Nephron progenitor cell (in vitro differentiated cells): ENCODE measurements around the gene CCNB1.
"Not testable (repeated sequence)": the region's sequence is repeated elsewhere in the genome, so short reads cannot be mapped to it uniquely, and the experiment has no call there.

ENCODE experiments used
- DNase-seq: peaks from one replicate; pipeline ENCODE4 v3.0.0; 2021
- H3K27ac Mint-ChIP-seq: 2 replicates; pipeline ENCODE4 v1.8.0; 2021; ENCODE audit warnings: mild to moderate bottlenecking, moderate library complexity, mixed read lengths
- H3K27me3 Mint-ChIP-seq: 2 replicates; pipeline ENCODE4 v1.8.0; 2021; ENCODE audit warnings: mild to moderate bottlenecking, low read depth, mixed read lengths; ENCODE audit not compliant: poor library complexity
- H3K36me3 Mint-ChIP-seq: 2 replicates; pipeline ENCODE4 v1.8.0; 2021; ENCODE audit warnings: low read depth, mixed read lengths
- H3K4me1 Mint-ChIP-seq: 2 replicates; pipeline ENCODE4 v1.8.0; 2021; ENCODE audit warnings: mixed read lengths
- H3K4me3 Mint-ChIP-seq: 2 replicates; pipeline ENCODE4 v1.8.0; 2021; ENCODE audit warnings: mild to moderate bottlenecking, moderate library complexity, mixed read lengths
- H3K9me3 Mint-ChIP-seq: 2 replicates; pipeline ENCODE4 v1.8.0; 2021; ENCODE audit warnings: mild to moderate bottlenecking, moderate library complexity, mixed read lengths
- TF ChIP-seq, protein P1 (sequence below): fragments of 200-600 bp; sonication (generic); IDR thresholded peaks from 2 replicates; pipeline ENCODE4 v1.5.0; 2021; ENCODE audit warnings: antibody characterized with exemption

Gene CCNB1

DNA sequence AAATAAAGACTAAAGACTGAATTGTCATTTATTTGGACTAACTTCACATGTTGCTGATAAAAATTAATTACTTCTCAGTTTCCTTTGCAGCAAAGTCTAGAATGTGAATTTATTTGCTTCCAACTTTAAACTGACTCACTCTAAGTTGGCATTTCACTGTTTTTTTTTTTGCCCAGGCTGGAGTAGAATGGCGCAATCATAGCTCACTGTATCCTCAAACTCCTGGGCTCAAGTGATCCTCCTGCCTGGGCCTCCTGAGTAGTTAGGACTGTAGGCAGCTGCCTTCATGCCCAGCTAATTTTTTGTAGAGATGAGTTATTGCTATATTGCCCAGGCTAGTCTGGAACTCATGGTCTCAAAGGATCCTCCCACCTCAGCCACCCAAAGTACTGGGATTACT lies 3.5 kb downstream of the CCNB1 start:
- H3K4me3 Mint-ChIP-seq = peak overlapping the region; percentile 8
- DNase-seq = no peak
- TF ChIP-seq, protein P1, sequence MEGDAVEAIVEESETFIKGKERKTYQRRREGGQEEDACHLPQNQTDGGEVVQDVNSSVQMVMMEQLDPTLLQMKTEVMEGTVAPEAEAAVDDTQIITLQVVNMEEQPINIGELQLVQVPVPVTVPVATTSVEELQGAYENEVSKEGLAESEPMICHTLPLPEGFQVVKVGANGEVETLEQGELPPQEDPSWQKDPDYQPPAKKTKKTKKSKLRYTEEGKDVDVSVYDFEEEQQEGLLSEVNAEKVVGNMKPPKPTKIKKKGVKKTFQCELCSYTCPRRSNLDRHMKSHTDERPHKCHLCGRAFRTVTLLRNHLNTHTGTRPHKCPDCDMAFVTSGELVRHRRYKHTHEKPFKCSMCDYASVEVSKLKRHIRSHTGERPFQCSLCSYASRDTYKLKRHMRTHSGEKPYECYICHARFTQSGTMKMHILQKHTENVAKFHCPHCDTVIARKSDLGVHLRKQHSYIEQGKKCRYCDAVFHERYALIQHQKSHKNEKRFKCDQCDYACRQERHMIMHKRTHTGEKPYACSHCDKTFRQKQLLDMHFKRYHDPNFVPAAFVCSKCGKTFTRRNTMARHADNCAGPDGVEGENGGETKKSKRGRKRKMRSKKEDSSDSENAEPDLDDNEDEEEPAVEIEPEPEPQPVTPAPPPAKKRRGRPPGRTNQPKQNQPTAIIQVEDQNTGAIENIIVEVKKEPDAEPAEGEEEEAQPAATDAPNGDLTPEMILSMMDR = no peak
- H3K36me3 Mint-ChIP-seq = peaks cover 69% of the 10 kb centered on the region
- peaks cover 40% of the 10 kb centered on the region for H3K4me1 Mint-ChIP-seq
- H3K9me3 Mint-ChIP-seq = peaks cover 10% of the 10 kb centered on the region
- H3K27me3 Mint-ChIP-seq = no peaks in the 10 kb centered on the region
- H3K27ac Mint-ChIP-seq = no peak overlapping the region

DNA sequence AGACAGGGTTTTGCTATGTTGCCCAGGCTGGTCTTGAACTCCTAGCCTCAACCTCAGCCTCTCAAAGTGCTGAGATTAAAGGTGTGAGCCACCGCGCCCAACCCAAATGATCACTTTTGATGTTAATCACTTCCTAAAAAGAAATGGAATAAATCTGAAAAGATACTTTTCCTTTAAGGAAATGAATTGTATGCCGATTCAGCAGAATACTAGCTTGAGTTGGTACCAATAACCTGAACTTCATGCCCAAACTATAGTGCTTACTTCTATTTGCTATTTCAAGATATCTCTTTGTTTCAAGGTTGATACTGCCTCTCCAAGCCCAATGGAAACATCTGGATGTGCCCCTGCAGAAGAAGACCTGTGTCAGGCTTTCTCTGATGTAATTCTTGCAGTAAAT lies 4.0 kb downstream of the CCNB1 start:
- H3K27ac Mint-ChIP-seq = no peak overlapping the region

DNA sequence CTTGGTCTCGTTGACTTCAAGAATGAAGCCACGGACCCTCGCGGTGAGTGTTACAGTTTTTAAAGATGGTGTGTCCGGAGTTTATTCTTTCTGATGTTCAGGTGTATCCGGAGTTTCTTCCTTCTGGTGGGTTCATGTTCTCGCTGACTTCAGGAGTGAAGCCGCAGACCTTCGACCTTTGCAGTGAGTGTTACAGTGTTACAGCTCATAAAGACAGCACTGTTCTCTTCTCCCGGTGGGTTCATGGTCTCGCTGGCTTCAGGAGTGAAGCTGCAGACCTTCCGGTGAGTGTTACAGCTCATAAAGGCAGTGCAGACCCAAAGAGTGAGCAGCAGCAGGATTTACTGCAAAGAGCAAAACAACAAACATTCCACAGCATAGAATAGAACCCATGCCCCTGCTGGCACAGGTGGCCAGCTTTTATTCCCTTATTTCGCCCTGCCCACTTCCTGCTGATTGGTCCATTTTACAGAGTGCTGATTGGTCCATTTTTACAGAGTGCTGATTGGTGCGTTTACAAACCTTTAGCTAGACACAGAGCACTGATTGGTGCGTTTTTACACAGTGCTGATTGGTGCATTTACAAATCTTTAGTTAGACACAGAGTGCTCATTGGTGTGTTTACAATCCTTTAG lies 14.8 kb downstream of the CCNB1 start:
- not testable (repeated sequence) for H3K4me3 Mint-ChIP-seq, H3K27ac Mint-ChIP-seq, H3K4me1 Mint-ChIP-seq, H3K9me3 Mint-ChIP-seq, DNase-seq, H3K27me3 Mint-ChIP-seq
- H3K36me3 Mint-ChIP-seq = peaks cover 16% of the 10 kb centered on the region

More for the DNA sequence above, 4.0 kb downstream of the CCNB1 start:
- Mint-ChIP-seq H3K36me3 (peaks cover 73% of the 10 kb centered on the region), H3K27me3 (no peaks in the 10 kb centered on the region), H3K4me1 (peaks cover 37% of the 10 kb centered on the region), H3K9me3 (peaks cover 6% of the 10 kb centered on the region), H3K4me3 (peak overlapping the region; percentile 8)
- no peak for DNase-seq
- TF ChIP-seq, protein P1 = no peak

GRCh38 chr5:69184621-69185020 lies 17.7 kb downstream of the CCNB1 start:
- DNase-seq = no peak
- H3K4me1 Mint-ChIP-seq = peaks cover 8% of the 10 kb centered on the region
- H3K27ac Mint-ChIP-seq = no peak overlapping the region
- H3K27me3 Mint-ChIP-seq = no peaks in the 10 kb centered on the region
- TF ChIP-seq, protein P1 = no peak
- H3K9me3 Mint-ChIP-seq = peaks cover 7% of the 10 kb centered on the region
- H3K36me3 Mint-ChIP-seq = no peaks in the 10 kb centered on the region
- H3K4me3 Mint-ChIP-seq = no peak overlapping the region

GRCh38 chr5:69187342-69187741 lies 20.4 kb downstream of the CCNB1 start:
- H3K27me3 Mint-ChIP-seq = no peaks in the 10 kb centered on the region
- peak overlapping the region; percentile 74 for H3K4me3 Mint-ChIP-seq
- peaks cover 15% of the 10 kb centered on the region for H3K4me1 Mint-ChIP-seq
- TF ChIP-seq, protein P1 = no peak
- peak overlapping the region; percentile 91 for H3K27ac Mint-ChIP-seq
- H3K36me3 Mint-ChIP-seq = peaks cover 4% of the 10 kb centered on the region
- no peak for DNase-seq
- no peaks in the 10 kb centered on the region for H3K9me3 Mint-ChIP-seq

- Mint-ChIP-seq H3K27me3 (no peaks in the 10 kb centered on the region), H3K4me3 (peak overlapping the region; percentile 98), H3K4me1 (peaks cover 15% of the 10 kb centered on the region), H3K27ac (peak overlapping the region; percentile 100), H3K36me3 (peaks cover 5% of the 10 kb centered on the region), H3K9me3 (no peaks in the 10 kb centered on the region)
- DNase-seq = no peak
- TF ChIP-seq, protein P1 = no peak
Observed at GRCh38 chr5:69188811-69189161, 21.8 kb downstream of the CCNB1 start.
